ENCODE measurements around the gene SP140L. TPM values are rescaled to one million over a fixed set of nuclear protein-coding genes. Genes with fewer than 3 reads are reported as not detected.

Gene SP140L
- total and polyA plus RNA-seq, 2 experiments from 2014 or later: 0.30 TPM; not detected in 1

DNA sequence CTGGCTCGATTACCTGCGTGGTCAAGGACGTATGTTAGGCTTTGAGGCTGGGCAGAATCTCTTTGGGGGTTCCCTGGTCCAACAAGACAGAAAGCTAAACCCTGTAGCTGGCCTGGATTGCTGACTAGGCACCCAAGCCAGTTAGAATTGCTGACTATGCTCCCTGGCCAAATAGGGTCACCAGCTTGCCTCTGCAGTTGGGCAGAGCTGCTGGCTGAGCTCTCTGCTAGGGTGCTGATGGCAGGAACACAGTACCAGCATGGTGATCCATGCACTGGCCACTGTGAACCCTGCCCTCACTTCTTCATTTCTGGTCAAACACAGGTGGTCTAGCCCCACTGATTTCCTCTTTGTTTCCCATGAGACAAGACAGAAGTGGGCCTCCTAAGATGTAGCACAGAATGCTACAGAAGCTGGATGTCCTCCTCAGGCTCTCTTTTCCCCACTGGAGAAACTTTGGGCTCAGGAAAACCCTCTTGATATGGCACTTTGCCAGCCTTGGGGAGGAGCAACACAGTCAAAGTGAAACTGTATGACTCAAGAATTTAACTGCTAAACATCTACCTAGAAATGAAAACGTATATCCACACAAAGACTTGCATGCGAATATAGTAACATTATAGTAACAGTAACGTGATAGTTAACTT lies 20.8 kb downstream of the SP140L start:
- Histone ChIP-seq H3K9me3 (ENCODE audit: low read depth) (no peaks in the 10 kb centered on the region), H3K27ac (no peak overlapping the region), H3K27me3 (no peaks in the 10 kb centered on the region), H3K36me3 (no peaks in the 10 kb centered on the region), H3K4me1 (ENCODE audit: low read depth) (no peaks in the 10 kb centered on the region), H3K4me3 (no peak overlapping the region)
- peak in 1 of 2 donors; percentile 53 for DNase-seq (ENCODE audit: low read depth in 1 of 2, low spot score in 1 of 2)
- TF ChIP-seq, protein P1, sequence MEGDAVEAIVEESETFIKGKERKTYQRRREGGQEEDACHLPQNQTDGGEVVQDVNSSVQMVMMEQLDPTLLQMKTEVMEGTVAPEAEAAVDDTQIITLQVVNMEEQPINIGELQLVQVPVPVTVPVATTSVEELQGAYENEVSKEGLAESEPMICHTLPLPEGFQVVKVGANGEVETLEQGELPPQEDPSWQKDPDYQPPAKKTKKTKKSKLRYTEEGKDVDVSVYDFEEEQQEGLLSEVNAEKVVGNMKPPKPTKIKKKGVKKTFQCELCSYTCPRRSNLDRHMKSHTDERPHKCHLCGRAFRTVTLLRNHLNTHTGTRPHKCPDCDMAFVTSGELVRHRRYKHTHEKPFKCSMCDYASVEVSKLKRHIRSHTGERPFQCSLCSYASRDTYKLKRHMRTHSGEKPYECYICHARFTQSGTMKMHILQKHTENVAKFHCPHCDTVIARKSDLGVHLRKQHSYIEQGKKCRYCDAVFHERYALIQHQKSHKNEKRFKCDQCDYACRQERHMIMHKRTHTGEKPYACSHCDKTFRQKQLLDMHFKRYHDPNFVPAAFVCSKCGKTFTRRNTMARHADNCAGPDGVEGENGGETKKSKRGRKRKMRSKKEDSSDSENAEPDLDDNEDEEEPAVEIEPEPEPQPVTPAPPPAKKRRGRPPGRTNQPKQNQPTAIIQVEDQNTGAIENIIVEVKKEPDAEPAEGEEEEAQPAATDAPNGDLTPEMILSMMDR (IDR thresholded peaks at IDR 0.05; ENCODE audit: low read depth, low read length): no peak

DNA sequence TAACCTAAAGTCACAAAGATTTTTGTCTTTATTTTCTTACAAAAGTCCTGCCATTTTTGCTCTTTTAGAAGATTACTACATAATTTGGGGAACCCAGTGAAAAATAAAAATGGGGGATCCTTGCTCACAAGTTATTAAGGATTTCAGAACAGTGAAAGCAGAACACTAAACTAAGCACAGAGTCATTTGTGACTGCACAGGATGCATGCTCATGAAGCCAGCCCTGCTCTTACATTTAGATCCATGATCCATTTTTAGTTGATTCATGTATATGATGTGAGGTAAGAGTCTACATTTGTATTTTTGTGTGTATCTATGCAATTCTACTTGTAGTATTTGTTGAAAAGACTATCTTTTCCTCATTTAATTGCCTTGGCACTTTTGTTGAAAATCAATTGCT lies 21.8 kb downstream of the SP140L start:
- no peaks in the 10 kb centered on the region for H3K4me1 ChIP-seq (ENCODE audit: low read depth)
- no peak overlapping the region for H3K27ac ChIP-seq
- H3K27me3 ChIP-seq: no peaks in the 10 kb centered on the region
- DNase-seq (ENCODE audit: low read depth in 1 of 2, low spot score in 1 of 2): no peak
- H3K9me3 ChIP-seq (ENCODE audit: low read depth): no peaks in the 10 kb centered on the region
- no peaks in the 10 kb centered on the region for H3K36me3 ChIP-seq
- TF ChIP-seq, protein P1 (IDR thresholded peaks at IDR 0.05; ENCODE audit: low read depth, low read length): no peak
- H3K4me3 ChIP-seq: no peak overlapping the region

DNA sequence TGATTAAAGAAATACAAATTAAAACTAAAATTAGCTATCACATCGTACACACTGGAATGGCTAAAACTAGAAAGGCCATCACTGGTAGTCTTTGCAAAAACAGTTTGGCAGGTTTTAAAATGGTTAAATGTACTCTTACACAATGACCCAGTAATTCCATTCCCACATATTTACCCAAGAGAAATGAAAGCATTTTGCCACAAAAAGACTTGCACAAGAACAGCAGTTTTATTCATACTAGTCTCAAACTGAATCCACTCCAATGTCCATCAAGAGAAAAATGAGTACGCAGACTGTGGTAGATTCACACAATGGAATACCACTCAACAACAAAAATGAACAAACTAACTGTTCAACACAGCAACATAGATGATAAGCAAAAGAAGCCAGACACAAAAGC lies 29.1 kb downstream of the SP140L start:
- TF ChIP-seq, protein P1 (IDR thresholded peaks at IDR 0.05; ENCODE audit: low read depth, low read length): no peak
- no peaks in the 10 kb centered on the region for H3K36me3 ChIP-seq
- no peaks in the 10 kb centered on the region for H3K27me3 ChIP-seq
- H3K4me1 ChIP-seq (ENCODE audit: low read depth): no peaks in the 10 kb centered on the region
- no peaks in the 10 kb centered on the region for H3K9me3 ChIP-seq (ENCODE audit: low read depth)
- DNase-seq (ENCODE audit: low read depth in 1 of 2, low spot score in 1 of 2): peak in 1 of 2 donors; percentile 81
- no peak overlapping the region for H3K4me3 ChIP-seq
- H3K27ac ChIP-seq: no peak overlapping the region

DNA sequence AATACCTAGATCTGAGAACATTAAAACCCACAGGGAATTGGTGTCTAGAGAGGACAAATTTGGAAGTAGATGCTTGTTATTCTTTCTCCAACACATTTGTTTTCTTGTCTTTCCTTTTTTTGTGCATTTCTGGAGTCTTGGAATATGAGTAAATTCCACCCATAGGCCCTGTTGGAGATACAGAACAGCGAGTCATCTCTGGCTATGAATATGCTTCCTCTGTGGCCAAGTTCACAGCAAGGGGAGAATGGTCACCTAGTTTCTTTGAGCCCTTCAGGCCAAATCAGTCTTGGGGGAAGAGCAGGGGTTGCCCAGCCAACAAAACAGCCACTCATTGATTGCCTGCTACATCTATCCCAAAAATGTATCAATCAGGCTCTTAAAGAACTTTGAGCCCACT lies 31.3 kb downstream of the SP140L start:
- H3K27me3 ChIP-seq: no peaks in the 10 kb centered on the region
- no peak overlapping the region for H3K27ac ChIP-seq
- no peaks in the 10 kb centered on the region for H3K36me3 ChIP-seq
- TF ChIP-seq, protein P1 (IDR thresholded peaks at IDR 0.05; ENCODE audit: low read depth, low read length): no peak
- peak in 1 of 2 donors; percentile 10 for DNase-seq (ENCODE audit: low read depth in 1 of 2, low spot score in 1 of 2)
- no peaks in the 10 kb centered on the region for H3K9me3 ChIP-seq (ENCODE audit: low read depth)
- H3K4me3 ChIP-seq: no peak overlapping the region
- H3K4me1 ChIP-seq (ENCODE audit: low read depth): no peaks in the 10 kb centered on the region

DNA sequence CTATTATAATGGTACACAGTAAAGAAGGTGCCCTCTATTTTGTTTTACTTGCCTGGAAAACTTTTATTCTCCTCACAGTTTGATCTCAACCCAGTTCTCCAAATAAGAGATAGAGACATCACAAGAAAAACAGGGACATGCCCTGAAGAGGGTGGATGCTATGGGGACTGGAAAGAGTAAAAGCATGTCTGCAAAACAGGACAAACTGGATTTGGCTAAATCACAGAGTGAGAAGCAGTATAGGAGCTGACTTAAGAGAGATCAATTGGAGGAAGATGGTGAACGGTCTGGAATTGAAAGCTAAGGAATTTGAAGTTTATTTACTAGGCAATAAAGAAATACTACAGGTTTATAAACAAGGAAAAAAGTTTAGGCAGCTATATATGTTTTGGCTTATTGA lies 33.0 kb downstream of the SP140L start:
- TF ChIP-seq, protein P1 (IDR thresholded peaks at IDR 0.05; ENCODE audit: low read depth, low read length): no peak
- Histone ChIP-seq H3K4me3 (no peak overlapping the region), H3K27ac (no peak overlapping the region), H3K27me3 (no peaks in the 10 kb centered on the region), H3K36me3 (no peaks in the 10 kb centered on the region), H3K4me1 (ENCODE audit: low read depth) (no peaks in the 10 kb centered on the region), H3K9me3 (ENCODE audit: low read depth) (no peaks in the 10 kb centered on the region)
- no peak for DNase-seq (ENCODE audit: low read depth in 1 of 2, low spot score in 1 of 2)
